ENCODE measurements around the gene SRMS. TPM values are rescaled to one million over a fixed set of nuclear protein-coding genes. Genes with fewer than 3 reads are reported as not detected.

The SRMS gene
- total RNA-seq, 2 experiments from 2014 or later = 0.42 TPM; not detected in 1

DNA sequence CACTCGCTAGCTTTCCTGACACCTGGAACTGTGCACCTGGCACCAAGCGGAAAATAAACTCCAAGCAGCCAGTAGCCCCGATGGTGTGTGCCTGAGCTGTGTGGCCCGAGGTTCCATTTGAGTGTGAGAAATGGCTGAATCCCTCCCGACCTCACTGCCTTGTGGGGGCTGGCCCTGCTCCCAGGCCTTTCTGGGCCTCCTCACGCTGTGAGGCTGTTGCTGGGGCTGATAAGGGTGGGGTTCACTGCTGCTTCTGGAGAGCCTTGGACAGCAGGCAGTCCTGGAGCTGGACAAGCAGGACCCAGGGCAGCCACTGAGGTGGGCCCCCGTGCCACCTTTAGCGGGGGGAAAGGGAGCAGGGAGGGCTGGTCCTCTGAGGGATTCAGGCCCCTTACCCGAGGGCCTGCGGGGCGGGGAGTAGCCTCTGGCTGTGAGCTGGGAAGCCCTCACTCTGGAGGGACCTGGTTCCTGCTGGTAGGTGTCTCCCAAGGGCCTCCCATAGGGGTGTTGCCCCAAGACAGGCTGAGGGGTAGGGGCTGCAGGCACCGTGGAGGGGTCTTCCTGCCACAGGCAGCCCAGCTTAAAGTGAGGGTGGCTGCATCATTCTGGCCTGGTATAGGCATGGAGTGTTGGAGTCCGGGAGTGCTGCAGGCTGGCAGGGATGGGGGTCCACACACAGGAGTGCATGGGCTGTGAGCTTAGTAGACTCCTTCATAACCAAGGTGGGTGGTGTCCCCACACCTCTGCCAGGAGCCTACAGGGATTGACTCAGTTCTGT lies 25.3 kb downstream of the SRMS start:
- BruUV-seq (replicated peaks) = no TSS peak
- TF ChIP-seq EZH2phosphoT487 (IDR thresholded peaks at IDR 0.05; ENCODE audit: borderline replicate concordance, low read depth, low read length) = no peak
- TF ChIP-seq, protein P1, sequence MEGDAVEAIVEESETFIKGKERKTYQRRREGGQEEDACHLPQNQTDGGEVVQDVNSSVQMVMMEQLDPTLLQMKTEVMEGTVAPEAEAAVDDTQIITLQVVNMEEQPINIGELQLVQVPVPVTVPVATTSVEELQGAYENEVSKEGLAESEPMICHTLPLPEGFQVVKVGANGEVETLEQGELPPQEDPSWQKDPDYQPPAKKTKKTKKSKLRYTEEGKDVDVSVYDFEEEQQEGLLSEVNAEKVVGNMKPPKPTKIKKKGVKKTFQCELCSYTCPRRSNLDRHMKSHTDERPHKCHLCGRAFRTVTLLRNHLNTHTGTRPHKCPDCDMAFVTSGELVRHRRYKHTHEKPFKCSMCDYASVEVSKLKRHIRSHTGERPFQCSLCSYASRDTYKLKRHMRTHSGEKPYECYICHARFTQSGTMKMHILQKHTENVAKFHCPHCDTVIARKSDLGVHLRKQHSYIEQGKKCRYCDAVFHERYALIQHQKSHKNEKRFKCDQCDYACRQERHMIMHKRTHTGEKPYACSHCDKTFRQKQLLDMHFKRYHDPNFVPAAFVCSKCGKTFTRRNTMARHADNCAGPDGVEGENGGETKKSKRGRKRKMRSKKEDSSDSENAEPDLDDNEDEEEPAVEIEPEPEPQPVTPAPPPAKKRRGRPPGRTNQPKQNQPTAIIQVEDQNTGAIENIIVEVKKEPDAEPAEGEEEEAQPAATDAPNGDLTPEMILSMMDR (conservative IDR thresholded peaks at IDR 0.05; ENCODE audit: low read length) = no peak

DNA sequence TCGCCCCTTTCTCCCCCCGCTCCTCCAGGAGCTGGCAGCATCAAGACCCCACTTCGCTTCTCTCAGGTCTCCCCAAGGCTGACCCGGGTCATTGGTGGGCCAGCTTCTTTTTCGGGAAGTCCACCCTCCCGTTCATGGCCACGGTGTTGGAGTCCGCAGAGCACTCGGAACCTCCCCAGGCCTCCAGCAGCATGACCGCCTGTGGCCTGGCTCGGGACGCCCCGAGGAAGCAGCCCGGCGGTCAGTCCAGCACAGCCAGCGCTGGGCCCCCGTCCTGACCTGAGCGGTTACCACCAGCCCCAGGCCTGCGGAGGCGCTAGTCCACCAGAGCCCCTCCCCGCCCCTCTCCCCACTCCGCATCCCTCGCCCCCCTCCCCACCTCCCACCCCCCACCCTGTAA lies 25.9 kb downstream of the SRMS start:
- intact Hi-C loops (cut with micrococcal nuclease; ENCODE audit: unreplicated experiment) = loop anchor here (2.0 kb wide), 1 partner anchor 25 kb away; no protein-coding TSS in a partner anchor
- POLR2A ChIA-PET = no interaction called here
- H3K27ac ChIP-seq (ENCODE audit: low read depth, low read length, poor library complexity, severe bottlenecking) = no peak overlapping the region
- CTCF ChIA-PET (ENCODE audit: unreplicated experiment) = interaction anchor here (1.0 kb wide), 1 partner anchor 16 kb away, joined by 3 read pairs; the partner anchor contains the start of gene PTK6
- no peaks in the 10 kb centered on the region for H3K9me2 ChIP-seq (ENCODE audit: insufficient read depth, low read length)
- H3K9me3 ChIP-seq (ENCODE audit: low read length) = peaks cover 6% of the 10 kb centered on the region; the same call in 1 of the 2 replicates
- no peak for DNase-seq (ENCODE audit: low spot score)
- peaks cover 21% of the 10 kb centered on the region for H3K36me3 ChIP-seq (ENCODE audit: insufficient read depth, low read length)
- no TSS peak for BruUV-seq (replicated peaks)
- H3K4me3 ChIP-seq (ENCODE audit: low read depth, low read length, poor library complexity, severe bottlenecking) = peak overlapping the region; percentile 95
- H3K79me2 ChIP-seq (ENCODE audit: insufficient read depth, low read depth, low read length) = no peaks in the 10 kb centered on the region; the same call in 1 of the 2 replicates
- H2AFZ ChIP-seq (ENCODE audit: low read length) = no peak overlapping the region
- peaks cover 11% of the 10 kb centered on the region for H3K4me1 ChIP-seq (ENCODE audit: insufficient read depth, low read length, poor library complexity, severe bottlenecking)
- TF ChIP-seq EZH2phosphoT487 (IDR thresholded peaks at IDR 0.05; ENCODE audit: borderline replicate concordance, low read depth, low read length) = no peak
- TF ChIP-seq, protein P1 (conservative IDR thresholded peaks at IDR 0.05; ENCODE audit: low read length) = no peak
- peak overlapping the region; percentile 100 for H3K4me2 ChIP-seq (ENCODE audit: low read length)
- H4K20me1 ChIP-seq (ENCODE audit: insufficient read depth, low read length) = no peaks in the 10 kb centered on the region

More for the DNA sequence above, 25.3 kb downstream of the SRMS start:
- Histone ChIP-seq H3K4me1 (ENCODE audit: insufficient read depth, low read length, poor library complexity, severe bottlenecking) (peaks cover 11% of the 10 kb centered on the region), H3K27ac (ENCODE audit: low read depth, low read length, poor library complexity, severe bottlenecking) (no peak overlapping the region), H2AFZ (ENCODE audit: low read length) (no peak overlapping the region), H3K9me3 (ENCODE audit: low read length) (peaks cover 6% of the 10 kb centered on the region; the same call in 1 of the 2 replicates), H3K36me3 (ENCODE audit: insufficient read depth, low read length) (peaks cover 21% of the 10 kb centered on the region), H3K4me3 (ENCODE audit: low read depth, low read length, poor library complexity, severe bottlenecking) (no peak overlapping the region), H3K4me2 (ENCODE audit: low read length) (0 out of 2 replicates have a peak overlapping the region, but pooled peaks have one; percentile 17), H3K9me2 (ENCODE audit: insufficient read depth, low read length) (no peaks in the 10 kb centered on the region), H4K20me1 (ENCODE audit: insufficient read depth, low read length) (no peaks in the 10 kb centered on the region), H3K79me2 (ENCODE audit: insufficient read depth, low read depth, low read length) (no peaks in the 10 kb centered on the region; the same call in 1 of the 2 replicates)
- intact Hi-C loops (cut with micrococcal nuclease; ENCODE audit: unreplicated experiment) = no loop called here
- POLR2A ChIA-PET = no interaction called here
- DNase-seq (ENCODE audit: low spot score) = no peak
- CTCF ChIA-PET (ENCODE audit: unreplicated experiment) = interaction anchor here (1.0 kb wide), 1 partner anchor 15 kb away, joined by 3 read pairs; the partner anchor contains the start of gene PTK6

All from OCI-LY7 (cell line).